ENCODE data around the gene DZIP1L. TPM values are rescaled to one million over a fixed set of nuclear protein-coding genes. Genes with fewer than 3 reads are reported as not detected.

Gene DZIP1L
- total and polyA plus RNA-seq, 9 of the 15 experiments (the other 6 are each of a cell fraction or from before 2014, with no cell fraction given) = 0.03 to 1.5 (median 0.48) TPM; not detected in 1

- no peak for TF ChIP-seq NCOA4 (IDR thresholded peaks at IDR 0.05; ENCODE audit: partially characterized antibody)
- no peak for TF ChIP-seq ATF2 (CRISPR knock-in tag; IDR thresholded peaks at IDR 0.05)
- no peak for TF ChIP-seq ZNF175 (CRISPR knock-in tag; IDR thresholded peaks at IDR 0.05; ENCODE audit: low read depth)
- 0 out of 2 replicates have a peak, but pooled peaks have one; percentile 13 for TF ChIP-seq SIN3B (IDR thresholded peaks at IDR 0.05; ENCODE audit: low read depth)
- TF ChIP-seq PHF20 (IDR thresholded peaks at IDR 0.05; ENCODE audit: partially characterized antibody) = no peak
- no peak for TF ChIP-seq NFE2 (IDR thresholded peaks at IDR 0.05; ENCODE audit: low read depth)
- TF ChIP-seq CEBPZ (IDR thresholded peaks at IDR 0.05; ENCODE audit: borderline replicate concordance, low read depth, low read length) = no peak
- TF ChIP-seq HMBOX1 (IDR thresholded peaks at IDR 0.05) = no peak
- no peak for TF ChIP-seq GTF2B (IDR thresholded peaks at IDR 0.05; ENCODE audit: extremely low read depth, insufficient read length)
- TF ChIP-seq CEBPG (CRISPR knock-in tag; IDR thresholded peaks at IDR 0.05) = no peak
- TF ChIP-seq CEBPG (tag; conservative IDR thresholded peaks at IDR 0.05 in 1 of 2, IDR thresholded peaks at IDR 0.05 in 1 of 2) = no peak
- TF ChIP-seq TOE1 (IDR thresholded peaks at IDR 0.05; ENCODE audit: borderline replicate concordance) = no peak
- TF ChIP-seq TOE1 (CRISPR knock-in tag; IDR thresholded peaks at IDR 0.05; ENCODE audit: borderline replicate concordance, low read depth) = no peak
Observed at GRCh38 chr3:138114988-138115971, at the start of gene DZIP1L (continued).

Data from K562 (cell line).